Lung microvascular endothelial cell (primary cell): ENCODE results near the gene CCL14. TPM values are rescaled to one million over a fixed set of nuclear protein-coding genes. Genes with fewer than 3 reads are reported as not detected.
"Not testable (repeated sequence)": the region's sequence is repeated elsewhere in the genome, so short reads cannot be mapped to it uniquely, and the experiment has no call there.

Experiments
- DNase-seq, 2 donors: peaks; one replicate each; pipeline versions ENCODE4 v3.0.0 to v3.0.0-alpha.2; 2010; ENCODE audit warnings: low read depth in 2 of 2
- total RNA-seq: library from RNA; depleted of rRNA; stranded (reverse); fragments of >200 nt; gene quantifications from 2 replicates; pipeline ENCODE4 v1.2.1, GENCODE V29; 2014

The CCL14 gene
- total RNA-seq, 1 donor from 2014 or later, result 4.6 TPM

DNA sequence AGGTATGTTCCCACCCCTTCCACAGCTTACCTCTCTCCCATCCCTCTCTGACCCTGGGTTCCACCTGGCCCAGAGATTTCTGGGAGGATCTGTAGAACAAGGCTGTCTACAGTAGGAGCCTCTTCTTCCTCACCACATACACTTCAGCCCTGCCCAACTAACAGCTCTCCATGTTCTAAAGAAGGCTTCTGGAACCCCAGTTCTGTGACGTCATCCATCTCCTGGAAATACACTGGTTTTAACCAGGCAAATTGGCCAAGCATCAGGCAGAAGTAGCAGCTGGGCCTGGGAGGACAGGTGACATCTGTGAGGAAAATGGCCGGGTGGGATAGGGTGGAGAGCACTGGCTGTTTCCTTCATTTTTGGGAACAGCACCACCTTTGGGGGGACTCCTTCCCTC, 43.0 kb downstream of the CCL14 start, which contains the start of gene LYZL6:
Gene LYZL6, minus strand, starts transcription at position 177 of the 400 bp plus-strand sequence. CDS start 4,357 bp downstream, outside the sequence.
- DNase-seq, result no peak

- no peak for DNase-seq
Measured at GRCh38 chr17:35942588-35943186, 43.8 kb downstream of the CCL14 start.

GRCh38 chr17:35938492-35938891, 48.0 kb downstream of the CCL14 start:
- not testable (repeated sequence) for DNase-seq

- no peak for DNase-seq
Measured at GRCh38 chr17:35936063-35936462, 50.5 kb downstream of the CCL14 start.

GRCh38 chr17:35934760-35935159, 51.8 kb downstream of the CCL14 start:
- DNase-seq, result no peak

Other genes with a start within 250 kb of the CCL14 start
- under 0.01 TPM in 1 of 2 replicates, not detected in the other for gene GAS2L2, start 233.5 kb downstream of the CCL14 start, total RNA-seq
- not detected in 2 replicates for gene C17orf50, start 225.8 kb downstream of the CCL14 start, total RNA-seq
- gene MMP28, start 191.1 kb downstream of the CCL14 start, total RNA-seq, result 0.40 and 0.87 TPM in 2 replicates
- 54.5 and 65.7 TPM in 2 replicates for gene TAF15, start 177.2 kb downstream of the CCL14 start, total RNA-seq
- gene HEATR9, start 117.8 kb downstream of the CCL14 start, total RNA-seq, result not detected in 2 replicates
- gene CCL5, start 106.4 kb downstream of the CCL14 start, total RNA-seq, result 0.20 and 0.65 TPM in 2 replicates
- not detected in 2 replicates for gene RDM1, start 56.0 kb downstream of the CCL14 start, total RNA-seq
- not detected in 2 replicates for gene LYZL6, start 43.0 kb downstream of the CCL14 start, total RNA-seq
- under 0.01 TPM in 1 of 2 replicates, not detected in the other for gene CCL16, start 5.2 kb downstream of the CCL14 start, total RNA-seq
- gene CCL15, start 14.8 kb upstream of the CCL14 start, total RNA-seq, result not detected in 2 replicates
- gene CCL23, start 31.2 kb upstream of the CCL14 start, total RNA-seq, result 0.65 and 0.99 TPM in 2 replicates
- not detected in 2 replicates for gene CCL18, start 77.5 kb upstream of the CCL14 start, total RNA-seq
- gene CCL3, start 103.4 kb upstream of the CCL14 start, total RNA-seq, result not detected in 2 replicates
- gene CCL4, start 117.1 kb upstream of the CCL14 start, total RNA-seq, result not detected in 2 replicates
- 0.44 and 0.99 TPM in 2 replicates for gene TBC1D3B, start 189.9 kb upstream of the CCL14 start, total RNA-seq
- gene CCL3L1, start 210.0 kb upstream of the CCL14 start, total RNA-seq, result not detected in 2 replicates
- gene CCL4L2, start 224.3 kb upstream of the CCL14 start, total RNA-seq, result not detected in 2 replicates